Inferior parietal cortex (tissue), 1 donor: ENCODE measurements around the gene FAM171A1.
"Not testable (repeated sequence)": the region's sequence is repeated elsewhere in the genome, so short reads cannot be mapped to it uniquely, and the experiment has no call there.

Source experiments
- DNase-seq: peaks from one replicate; pipeline ENCODE4 v3.0.0-alpha.2; 2016; ENCODE audit errors: extremely low spot score

The FAM171A1 gene

GRCh38 chr10:15370856-15371701 is at the start of gene FAM171A1:
FAM171A1 (minus strand) TSS chr10:15371289; CDS start chr10:15371052, 237 bp downstream.
- no peak for DNase-seq

DNA sequence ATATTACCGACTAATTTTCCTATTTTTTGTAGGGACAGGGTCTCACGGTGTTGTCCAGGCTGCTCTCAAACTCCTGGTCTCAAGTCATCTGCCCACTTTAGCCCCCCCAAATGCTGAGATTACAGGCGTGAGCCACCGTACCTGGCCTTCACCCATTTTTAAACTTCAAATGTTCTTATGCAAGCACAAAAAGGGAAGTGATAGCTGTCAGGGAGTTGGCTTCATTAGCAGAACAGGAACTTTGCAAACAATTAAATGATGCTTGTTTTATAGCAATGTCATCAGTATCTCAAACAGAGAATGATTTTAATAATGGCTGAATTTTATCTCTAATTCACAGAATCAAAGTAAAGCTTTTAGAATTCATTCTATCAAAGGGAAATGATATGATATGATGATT is 49.8 kb upstream of the FAM171A1 start:
- no peak for DNase-seq

GRCh38 chr10:15419279-15419874 is 48.3 kb upstream of the FAM171A1 start:
- DNase-seq, result peak; percentile 77

- DNase-seq, result no peak
Observed at GRCh38 chr10:15416034-15416433, 44.9 kb upstream of the FAM171A1 start.

DNA sequence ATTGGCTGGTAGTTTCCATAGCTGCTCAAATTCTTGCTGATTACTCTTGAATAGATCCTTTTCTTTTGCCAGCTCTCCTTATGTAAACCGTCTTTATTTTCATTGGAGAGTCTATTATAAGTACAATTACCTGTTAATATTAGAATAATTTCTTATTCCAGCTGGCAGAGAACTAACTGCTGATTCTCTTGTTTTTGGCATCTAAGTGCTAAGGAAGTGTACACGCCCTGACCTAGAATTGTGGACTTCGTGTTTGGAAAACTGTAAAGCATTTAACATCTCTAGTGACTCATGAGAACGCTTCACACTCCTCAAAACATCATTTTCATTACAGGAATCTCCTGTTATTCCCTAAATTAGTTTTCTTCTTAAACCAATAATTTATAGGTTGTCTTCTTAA is 39.9 kb upstream of the FAM171A1 start:
- no peak for DNase-seq

- DNase-seq, result not testable (repeated sequence)
Observed at GRCh38 chr10:15409350-15409749, 38.3 kb upstream of the FAM171A1 start.

DNA sequence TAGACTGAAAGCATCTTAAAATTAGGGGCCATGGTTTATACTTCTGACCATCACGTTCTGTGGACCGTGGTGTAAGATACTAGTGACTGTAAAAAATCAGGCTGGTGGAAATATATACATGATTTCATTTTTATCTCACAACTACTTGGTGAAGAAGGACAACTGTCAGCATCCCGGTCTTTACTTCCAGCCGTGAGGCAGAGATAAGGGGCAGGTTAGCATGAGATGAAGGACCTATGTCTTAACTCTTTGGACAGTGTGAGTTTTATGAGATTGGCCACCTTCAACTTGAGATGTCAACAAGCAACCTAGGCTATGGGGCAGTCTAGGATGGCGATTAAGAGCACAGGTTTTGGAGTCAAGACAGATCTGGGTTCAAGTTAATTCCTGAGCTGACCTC is 37.5 kb upstream of the FAM171A1 start:
- DNase-seq, result no peak

- DNase-seq, result no peak
Observed at GRCh38 chr10:15405319-15405718, 34.2 kb upstream of the FAM171A1 start.

GRCh38 chr10:15401382-15401781 is 30.3 kb upstream of the FAM171A1 start:
- no peak for DNase-seq

- not testable (repeated sequence) for DNase-seq
Observed at GRCh38 chr10:15400461-15400860, 29.4 kb upstream of the FAM171A1 start.

GRCh38 chr10:15399060-15399661 is 28.1 kb upstream of the FAM171A1 start:
- no peak for DNase-seq

GRCh38 chr10:15395935-15396334 is 24.8 kb upstream of the FAM171A1 start:
- no peak for DNase-seq

DNA sequence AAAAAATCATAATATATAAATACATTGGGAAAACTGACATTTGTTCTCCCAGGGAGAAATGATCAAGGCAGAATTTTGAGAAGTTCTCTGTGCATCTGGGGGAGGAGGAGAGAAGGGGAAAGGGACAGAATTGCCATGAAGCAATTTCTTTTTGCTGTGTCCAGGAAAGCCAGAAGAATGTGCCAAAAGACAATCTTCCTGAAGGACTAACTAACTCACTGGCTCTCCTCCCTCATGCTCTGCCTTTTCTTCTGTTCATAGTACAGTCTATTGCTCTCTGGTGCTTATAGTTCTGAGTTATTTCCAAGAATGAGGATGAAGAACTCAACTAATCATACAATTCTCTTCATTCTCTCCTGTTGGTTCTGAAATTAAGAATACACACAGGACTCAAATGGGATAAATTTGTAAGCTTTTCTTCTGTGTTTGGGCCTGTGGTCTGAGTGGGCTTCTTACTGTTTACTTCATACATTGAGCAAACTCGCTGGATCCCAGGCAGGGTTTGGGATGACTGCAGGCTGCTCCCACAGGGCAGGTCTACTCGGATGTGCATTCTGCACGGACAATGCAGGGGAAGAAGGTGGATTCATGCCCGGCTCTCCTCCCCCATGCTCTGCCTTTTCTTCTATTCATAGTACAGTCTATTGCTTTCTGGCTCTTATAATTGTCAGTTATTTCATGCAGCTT is 22.2 kb upstream of the FAM171A1 start:
- DNase-seq, result no peak

DNA sequence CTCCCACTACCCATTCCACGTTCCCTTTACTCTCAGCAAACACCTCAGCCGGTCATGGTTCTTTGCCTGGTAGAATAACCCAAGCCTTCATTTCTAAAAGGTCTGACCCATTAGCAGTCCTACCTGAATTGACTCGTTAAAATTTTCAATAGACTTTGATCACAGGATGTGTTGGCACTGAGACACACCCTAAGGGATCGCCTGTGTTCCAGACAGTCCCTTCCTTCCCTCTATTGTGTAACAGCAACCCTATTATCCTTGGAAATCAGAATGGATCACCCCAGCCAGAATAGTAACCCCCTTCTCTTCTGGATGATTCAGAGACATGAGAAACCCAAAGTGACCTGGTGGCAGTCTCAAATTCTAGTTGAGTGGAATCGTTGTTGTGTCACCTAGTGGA is 20.4 kb upstream of the FAM171A1 start:
- no peak for DNase-seq

GRCh38 chr10:15388172-15388571 is 17.1 kb upstream of the FAM171A1 start:
- not testable (repeated sequence) for DNase-seq

GRCh38 chr10:15387021-15387420 is 15.9 kb upstream of the FAM171A1 start:
- no peak for DNase-seq

- DNase-seq, result no peak
Observed at GRCh38 chr10:15385552-15386455, 14.7 kb upstream of the FAM171A1 start.

DNA sequence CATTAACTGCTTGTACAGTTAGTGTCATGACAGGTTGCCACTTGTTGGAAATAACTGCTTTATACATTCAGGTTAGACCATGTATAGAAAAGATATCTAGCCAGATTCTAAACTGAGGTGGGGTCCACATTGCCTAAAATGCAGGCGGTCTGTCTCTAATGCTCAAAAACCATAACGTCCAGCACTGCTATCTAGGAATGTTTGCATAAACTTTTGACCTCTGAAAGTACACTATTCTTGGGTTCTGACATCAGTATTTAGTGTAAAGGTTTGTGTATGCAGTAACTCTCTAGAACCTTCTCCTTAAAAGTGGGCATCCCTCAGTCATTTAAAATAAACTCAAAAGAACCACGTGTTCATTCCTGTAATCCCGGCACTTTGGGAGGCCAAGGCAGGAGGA is 10.3 kb upstream of the FAM171A1 start:
- DNase-seq, result no peak

DNA sequence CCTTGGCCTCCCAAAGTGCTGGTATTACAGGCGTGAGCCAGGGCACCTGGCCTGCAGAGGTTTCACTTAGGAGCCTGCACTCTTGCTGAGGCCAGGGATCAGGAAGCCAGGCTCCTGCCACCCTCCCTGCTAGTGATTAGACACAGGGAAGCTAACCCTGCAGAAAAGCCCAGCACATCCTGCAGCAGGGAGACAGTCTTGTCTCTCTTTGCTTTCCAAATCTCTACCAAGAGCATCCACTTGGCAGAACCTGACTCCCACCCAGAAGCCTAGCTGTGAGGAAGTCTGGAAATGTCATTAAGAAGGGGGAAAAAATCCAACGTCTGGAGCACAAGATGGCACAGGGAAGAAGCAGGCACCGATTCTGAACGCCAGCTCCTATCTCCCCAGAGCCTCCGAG is 8.0 kb upstream of the FAM171A1 start:
- DNase-seq, result no peak

DNA sequence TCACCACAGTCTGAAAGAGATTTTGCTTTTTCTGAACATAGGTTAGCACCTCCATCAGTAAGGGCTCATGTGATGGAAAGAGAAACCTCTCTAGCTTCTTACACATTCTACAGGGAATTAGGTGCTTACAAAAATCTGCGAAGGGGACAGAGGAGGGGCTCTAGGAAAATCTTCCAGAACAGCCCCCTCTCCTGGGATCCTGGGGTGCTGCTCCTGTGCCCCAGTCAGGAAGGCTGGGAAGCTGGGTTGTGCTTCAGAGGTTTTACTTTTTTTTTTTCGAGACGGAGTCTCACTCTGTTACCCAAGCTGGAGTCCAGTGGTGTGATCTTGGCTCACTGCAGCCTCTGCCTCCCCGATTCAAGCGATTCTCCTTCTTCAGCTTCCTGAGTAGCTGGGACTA is 7.5 kb upstream of the FAM171A1 start:
- no peak for DNase-seq

- DNase-seq, result no peak
Observed at GRCh38 chr10:15374566-15374965, 3.5 kb upstream of the FAM171A1 start.
